Activated naive CD4-positive, alpha-beta T cell treated with anti-CD3 and anti-CD28 coated beads for 36 hours (primary cell): Measurements from ENCODE around the gene ZBTB4. TPM values are rescaled to one million over a fixed set of nuclear protein-coding genes. Genes with fewer than 3 reads are reported as not detected.

ENCODE experiments used
- CTCF ChIA-PET: fragments of 350-600 bp; sonication (Branson Sonifier 250); formaldehyde crosslinking; loops from one replicate; lab custom pipeline; 2021; ENCODE audit warnings: antibody characterized with exemption; lab: Charles Lee
- DNase-seq: peaks from one replicate; pipeline ENCODE4 v3.0.0-alpha.2; 2020
- H3K27ac Mint-ChIP-seq: one replicate; pipeline ENCODE4 v1.8.0; 2021; ENCODE audit warnings: mild to moderate bottlenecking, mixed read lengths
- H3K27me3 Mint-ChIP-seq: one replicate; pipeline ENCODE4 v1.8.0; 2021; ENCODE audit warnings: low read depth, mixed read lengths
- H3K36me3 Mint-ChIP-seq: one replicate; pipeline ENCODE4 v1.8.0; 2021; ENCODE audit warnings: low read depth, mixed read lengths
- H3K4me1 Mint-ChIP-seq: one replicate; pipeline ENCODE4 v1.8.0; 2021; ENCODE audit warnings: low read depth, mixed read lengths
- H3K4me3 Mint-ChIP-seq: one replicate; pipeline ENCODE4 v1.8.0; 2021; ENCODE audit warnings: mild to moderate bottlenecking, moderate library complexity, mixed read lengths
- H3K9me3 Mint-ChIP-seq: one replicate; pipeline ENCODE4 v1.8.0; 2021; ENCODE audit warnings: mixed read lengths
- intact Hi-C: fragments of 100-400 bp; cut with micrococcal nuclease; formaldehyde crosslinking; loops from one replicate; pipeline ENCODE4 v1.15.1; 2023
- total RNA-seq, 2 experiments: library from RNA; stranded (reverse); gene quantifications; one replicate each; pipeline ENCODE4 v1.2.3, GENCODE V29; 2021

The ZBTB4 gene
- total RNA-seq, 2 experiments from 2014 or later, result 9.2 to 9.4 TPM

DNA sequence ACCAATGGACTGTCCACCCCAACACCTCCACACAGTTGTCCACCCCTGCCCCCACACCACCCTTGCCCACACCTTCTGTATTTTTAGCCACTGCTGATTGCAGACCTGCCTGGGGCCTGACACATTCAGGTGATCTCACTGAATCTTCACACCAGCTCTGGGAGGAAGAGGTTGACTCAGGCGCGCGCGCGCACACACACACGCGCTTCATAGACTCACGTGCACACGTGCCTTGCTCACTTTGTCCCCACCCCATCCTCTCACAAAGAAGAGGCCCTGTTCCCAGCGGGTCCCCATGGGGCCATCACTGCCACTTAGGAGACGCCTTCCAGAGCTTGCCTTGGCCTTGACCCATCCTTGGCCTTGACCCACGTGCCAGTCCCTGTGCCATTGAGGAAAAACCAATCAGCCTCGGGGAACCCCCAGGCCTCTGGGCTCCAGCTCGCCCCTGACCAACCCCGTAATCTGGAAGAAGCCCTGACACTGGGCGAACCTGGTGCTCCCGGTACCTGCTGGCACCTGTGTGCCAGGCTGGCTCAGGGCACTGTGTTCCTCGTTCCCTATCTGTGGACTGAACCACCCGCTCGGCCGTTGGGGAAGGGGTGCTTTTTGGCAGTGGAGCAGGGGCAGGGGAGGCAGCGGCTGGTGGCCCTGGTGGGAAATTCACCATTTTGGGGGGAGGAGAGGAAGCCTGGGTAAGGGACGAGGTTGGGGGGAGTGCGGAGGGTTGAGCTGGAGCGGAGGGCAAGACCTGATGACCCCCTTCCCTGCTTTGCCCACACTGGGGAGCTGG lies 68.6 kb downstream of the ZBTB4 start:
- peaks cover 9% of the 10 kb centered on the region for H3K4me1 Mint-ChIP-seq
- H3K27me3 Mint-ChIP-seq, result peaks cover 2% of the 10 kb centered on the region
- intact Hi-C loops, result no loop called here
- H3K9me3 Mint-ChIP-seq, result no peaks in the 10 kb centered on the region
- no peak overlapping the region for H3K27ac Mint-ChIP-seq
- DNase-seq, result no peak
- CTCF ChIA-PET, result no interaction called here
- H3K4me3 Mint-ChIP-seq, result no peak overlapping the region
- no peaks in the 10 kb centered on the region for H3K36me3 Mint-ChIP-seq

DNA sequence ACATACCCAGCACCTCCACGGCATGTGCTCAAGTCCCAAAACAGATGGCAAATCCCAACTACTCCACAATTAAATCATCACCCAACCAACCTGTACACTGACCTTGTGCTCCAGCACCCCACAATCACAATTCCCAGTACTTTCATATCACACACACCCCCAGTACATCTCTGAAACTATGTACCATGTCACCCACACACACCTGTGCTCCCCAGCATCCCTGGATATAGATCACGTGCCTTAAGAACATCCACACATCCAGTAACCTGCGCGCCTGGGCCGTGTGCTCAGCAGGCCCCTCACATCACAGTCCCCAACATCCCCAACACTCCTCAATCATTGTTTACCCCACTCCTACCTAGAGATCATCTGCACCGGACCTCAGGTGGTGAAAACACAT lies 69.7 kb downstream of the ZBTB4 start:
- intact Hi-C loops, result no loop called here
- DNase-seq, result no peak
- Mint-ChIP-seq H3K9me3 (no peaks in the 10 kb centered on the region), H3K36me3 (no peaks in the 10 kb centered on the region), H3K4me3 (no peak overlapping the region), H3K27me3 (peaks cover 2% of the 10 kb centered on the region), H3K4me1 (peaks cover 13% of the 10 kb centered on the region), H3K27ac (no peak overlapping the region)
- CTCF ChIA-PET, result interaction anchor here (0.6 kb wide), 1 partner anchor 27 kb away, joined by 3 read pairs; no protein-coding TSS in a partner anchor

Other genes starting within 250 kb of the ZBTB4 start
- gene DVL2, start 245.1 kb downstream of the ZBTB4 start, total RNA-seq, result 10 to 100 TPM; 26.7 to 29.4 TPM
- gene PHF23, start 240.2 kb downstream of the ZBTB4 start, total RNA-seq, result 10 to 100 TPM in 1 of 2 experiments, 1 to 10 TPM in 1; 8.4 to 10.0 TPM
- 100 to 1,000 TPM; 137 to 152 TPM for gene GABARAP, start 237.2 kb downstream of the ZBTB4 start, total RNA-seq
- gene CTDNEP1, start 227.9 kb downstream of the ZBTB4 start, total RNA-seq, result 100 to 1,000 TPM; 147 to 152 TPM
- gene ELP5, start 227.4 kb downstream of the ZBTB4 start, total RNA-seq, result 10 to 100 TPM; 52.4 to 53.5 TPM
- gene CLDN7, start 217.2 kb downstream of the ZBTB4 start, total RNA-seq, result under 1 TPM in 1 of 2 experiments, not detected in 1; 0.40 TPM
- gene SLC2A4, start 197.9 kb downstream of the ZBTB4 start, total RNA-seq, result under 1 TPM; 0.19 to 0.37 TPM
- gene YBX2, start 185.0 kb downstream of the ZBTB4 start, total RNA-seq, result under 1 TPM; 0.45 to 0.52 TPM
- gene EIF5A, start 172.0 kb downstream of the ZBTB4 start, total RNA-seq, result 100 to 1,000 TPM; 757 to 792 TPM
- 10 to 100 TPM; 28.2 to 32.2 TPM for gene GPS2, start 164.3 kb downstream of the ZBTB4 start, total RNA-seq
- gene NEURL4, start 150.3 kb downstream of the ZBTB4 start, total RNA-seq, result 10 to 100 TPM; 21.9 to 22.5 TPM
- gene ACAP1, start 143.1 kb downstream of the ZBTB4 start, total RNA-seq, result 100 to 1,000 TPM; 309 to 320 TPM
- under 1 TPM; 0.41 to 0.47 TPM for gene KCTD11, start 127.5 kb downstream of the ZBTB4 start, total RNA-seq
- gene TMEM95, start 124.5 kb downstream of the ZBTB4 start, total RNA-seq, result not detected
- gene TNK1, start 98.5 kb downstream of the ZBTB4 start, total RNA-seq, result 1 to 10 TPM; 4.0 to 4.8 TPM
- gene PLSCR3, start 85.1 kb downstream of the ZBTB4 start, total RNA-seq, result 10 to 100 TPM; 58.6 to 59.4 TPM
- gene TMEM256, start 75.5 kb downstream of the ZBTB4 start, total RNA-seq, result 10 to 100 TPM; 65.6 to 66.3 TPM
- gene NLGN2, start 71.8 kb downstream of the ZBTB4 start, total RNA-seq, result 1 to 10 TPM; 7.7 to 8.9 TPM
- gene SPEM1, start 59.3 kb downstream of the ZBTB4 start, total RNA-seq, result not detected
- not detected for gene SPEM2, start 54.0 kb downstream of the ZBTB4 start, total RNA-seq
- not detected for gene SPEM3, start 50.8 kb downstream of the ZBTB4 start, total RNA-seq
- gene TMEM102, start 44.2 kb downstream of the ZBTB4 start, total RNA-seq, result 1 to 10 TPM; 3.3 to 3.5 TPM
- gene FGF11, start 40.1 kb downstream of the ZBTB4 start, total RNA-seq, result 1 to 10 TPM; 1.3 to 1.6 TPM
- gene CHRNB1, start 34.6 kb downstream of the ZBTB4 start, total RNA-seq, result 1 to 10 TPM; 5.1 to 5.9 TPM
- gene SLC35G6, start 1.8 kb upstream of the ZBTB4 start, total RNA-seq, result not detected
- gene POLR2A, start 4.7 kb upstream of the ZBTB4 start, total RNA-seq, result 100 to 1,000 TPM; 204 to 205 TPM
- 1 to 10 TPM; 5.8 to 7.4 TPM for gene TNFSF12, start 69.4 kb upstream of the ZBTB4 start, total RNA-seq
- 1 to 10 TPM; 2.1 to 2.6 TPM for gene TNFSF13, start 79.1 kb upstream of the ZBTB4 start, total RNA-seq
- gene SENP3, start 82.3 kb upstream of the ZBTB4 start, total RNA-seq, result 10 to 100 TPM; 43.2 to 46.9 TPM
- gene CD68, start 100.0 kb upstream of the ZBTB4 start, total RNA-seq, result 10 to 100 TPM; 11.6 to 12.6 TPM
- gene MPDU1, start 104.2 kb upstream of the ZBTB4 start, total RNA-seq, result 10 to 100 TPM; 48.8 to 53.5 TPM
- gene SOX15, start 110.5 kb upstream of the ZBTB4 start, total RNA-seq, result under 1 TPM in 1 of 2 experiments, not detected in 1; 0.20 TPM
- gene FXR2, start 135.3 kb upstream of the ZBTB4 start, total RNA-seq, result 10 to 100 TPM; 29.7 to 36.8 TPM
- 10 to 100 TPM; 14.3 to 16.9 TPM for gene SAT2, start 148.2 kb upstream of the ZBTB4 start, total RNA-seq
- not detected for gene SHBG, start 150.5 kb upstream of the ZBTB4 start, total RNA-seq
- under 1 TPM; 0.14 to 0.30 TPM for gene ATP1B2, start 171.3 kb upstream of the ZBTB4 start, total RNA-seq
- 100 to 1,000 TPM; 148 to 149 TPM for gene TP53, start 207.9 kb upstream of the ZBTB4 start, total RNA-seq
- gene WRAP53, start 208.8 kb upstream of the ZBTB4 start, total RNA-seq, result 10 to 100 TPM; 13.7 to 14.7 TPM
- not detected for gene EFNB3, start 225.6 kb upstream of the ZBTB4 start, total RNA-seq
- gene DNAH2, start 238.1 kb upstream of the ZBTB4 start, total RNA-seq, result not detected